T-helper 22 cell (primary cell): ENCODE measurements around the gene AJM1.

Source experiments
- DNase-seq: peaks from one replicate; pipeline ENCODE4 v3.0.0-alpha.2; 2020; ENCODE audit warnings: low read depth

The AJM1 gene

GRCh38 chr9:136845465-136846260 lies 3.4 kb downstream of the AJM1 start:
- DNase-seq = no peak

GRCh38 chr9:136846376-136847087 lies 4.3 kb downstream of the AJM1 start:
- DNase-seq = no peak

- no peak for DNase-seq
These were observed 5.0 kb downstream of the AJM1 start for GRCh38 chr9:136847088-136847825.

GRCh38 chr9:136847826-136848392 lies 5.6 kb downstream of the AJM1 start:
- DNase-seq = peak; percentile 48

GRCh38 chr9:136848393-136849037 lies 6.2 kb downstream of the AJM1 start:
- no peak for DNase-seq

- peak; percentile 93 for DNase-seq
These were observed 7.0 kb downstream of the AJM1 start, which contains the start of gene PHPT1 for GRCh38 chr9:136849038-136849959. PHPT1 (plus strand) TSS chr9:136849409; CDS start chr9:136849431, 22 bp downstream.

- no peak for DNase-seq
These were observed 7.9 kb downstream of the AJM1 start for GRCh38 chr9:136849960-136850865.

GRCh38 chr9:136850866-136851775 lies 8.8 kb downstream of the AJM1 start:
- DNase-seq = no peak

- DNase-seq = no peak
These were observed 9.8 kb downstream of the AJM1 start, which contains the start of gene MAMDC4 for GRCh38 chr9:136851941-136852663. MAMDC4 (plus strand) TSS chr9:136852346; CDS start chr9:136852417, 71 bp downstream.

GRCh38 chr9:136852664-136853595 lies 10.7 kb downstream of the AJM1 start:
- DNase-seq = no peak

- DNase-seq = no peak
These were observed 11.4 kb downstream of the AJM1 start for GRCh38 chr9:136853596-136854112.

- no peak for DNase-seq
These were observed 12.0 kb downstream of the AJM1 start for GRCh38 chr9:136854113-136854841.

- no peak for DNase-seq
These were observed 12.7 kb downstream of the AJM1 start for GRCh38 chr9:136854842-136855460.

GRCh38 chr9:136855461-136856078 lies 13.3 kb downstream of the AJM1 start:
- no peak for DNase-seq

GRCh38 chr9:136856079-136856476 lies 13.8 kb downstream of the AJM1 start:
- DNase-seq = no peak
